SW480 (cell line): ENCODE measurements around the gene CORO2B.
"Not testable (repeated sequence)": the region's sequence is repeated elsewhere in the genome, so short reads cannot be mapped to it uniquely, and the experiment has no call there.

Source experiments
- DNase-seq: peaks from one replicate; pipeline ENCODE4 v3.0.0-alpha.2; 2016; ENCODE audit warnings: low spot score

The CORO2B gene

GRCh38 chr15:68677996-68678395 lies 99.2 kb downstream of the CORO2B start:
- DNase-seq: no peak

- DNase-seq: no peak
Observed at GRCh38 chr15:68678746-68679145, 100.0 kb downstream of the CORO2B start.

GRCh38 chr15:68679161-68679560 lies 100.4 kb downstream of the CORO2B start:
- DNase-seq: no peak

GRCh38 chr15:68679961-68680371 lies 101.2 kb downstream of the CORO2B start:
- DNase-seq: no peak

- not testable (repeated sequence) for DNase-seq
Observed at GRCh38 chr15:68680756-68681155, 102.0 kb downstream of the CORO2B start.

- DNase-seq: no peak
Observed at GRCh38 chr15:68681836-68682235, 103.0 kb downstream of the CORO2B start.

- no peak for DNase-seq
Observed at GRCh38 chr15:68682330-68682729, 103.5 kb downstream of the CORO2B start.

- DNase-seq: no peak
Observed at GRCh38 chr15:68683026-68683425, 104.2 kb downstream of the CORO2B start.

- DNase-seq: no peak
Observed at GRCh38 chr15:68683551-68683950, 104.8 kb downstream of the CORO2B start.

GRCh38 chr15:68684476-68684875 lies 105.7 kb downstream of the CORO2B start:
- no peak for DNase-seq

- DNase-seq: no peak
Observed at GRCh38 chr15:68687136-68687735, 108.4 kb downstream of the CORO2B start.

GRCh38 chr15:68691705-68692104 lies 112.9 kb downstream of the CORO2B start:
- no peak for DNase-seq

- DNase-seq: peak; percentile 69
Observed at GRCh38 chr15:68693071-68693470, 114.3 kb downstream of the CORO2B start.

- DNase-seq: no peak
Observed at GRCh38 chr15:68694111-68694510, 115.3 kb downstream of the CORO2B start.

- no peak for DNase-seq
Observed at GRCh38 chr15:68695061-68695595, 116.3 kb downstream of the CORO2B start.

- DNase-seq: no peak
Observed at GRCh38 chr15:68696414-68697363, 117.9 kb downstream of the CORO2B start.

GRCh38 chr15:68697711-68698690 lies 119.2 kb downstream of the CORO2B start:
- no peak for DNase-seq

GRCh38 chr15:68698708-68699107 lies 119.9 kb downstream of the CORO2B start:
- DNase-seq: no peak

GRCh38 chr15:68699124-68699880 lies 120.5 kb downstream of the CORO2B start:
- no peak for DNase-seq

GRCh38 chr15:68699881-68700454 lies 121.2 kb downstream of the CORO2B start:
- DNase-seq: no peak
